Spinal cord (tissue), 10 donors: ENCODE data around the gene AQP12B. TPM values are rescaled to one million over a fixed set of nuclear protein-coding genes. Genes with fewer than 3 reads are reported as not detected.

ENCODE experiments used
- DNase-seq, 6 donors: peaks; one replicate each; pipeline versions ENCODE4 v3.0.0 to v3.0.0-alpha.2; 2013 to 2015; ENCODE audit warnings: low spot score in 6 of 6, low read depth in 4 of 6
- H3K27ac ChIP-seq: one replicate; pipeline ENCODE4 v1.5.1; 2013; ENCODE audit warnings: low read depth, low read length, control low read depth
- H3K27me3 ChIP-seq: one replicate; pipeline ENCODE4 v1.6.1; 2013; ENCODE audit warnings: low read length; ENCODE audit not compliant: control insufficient read depth, insufficient read depth
- H3K36me3 ChIP-seq: one replicate; pipeline ENCODE4 v1.6.1; 2013; ENCODE audit warnings: low read length; ENCODE audit not compliant: control insufficient read depth, insufficient read depth
- H3K4me1 ChIP-seq: one replicate; pipeline ENCODE4 v1.6.1; 2013; ENCODE audit warnings: low read length; ENCODE audit not compliant: control insufficient read depth, insufficient read depth
- H3K4me3 ChIP-seq: one replicate; pipeline ENCODE4 v1.5.1; 2013; ENCODE audit warnings: low read depth, low read length, control low read depth
- H3K9me3 ChIP-seq: one replicate; pipeline ENCODE4 v1.6.1; 2013; ENCODE audit warnings: low read length; ENCODE audit not compliant: control insufficient read depth, insufficient read depth
- WGBS: methylation state at CpG from one replicate; pipeline ENCODE4 v1.1.5; 2013; ENCODE audit warnings: missing lambda C conversion rate; ENCODE audit not compliant: insufficient coverage; 5-methylcytosine and 5-hydroxymethylcytosine counted together
- polyA plus RNA-seq, 2 donors: library from polyadenylated mRNA; unstranded; fragments of 120-200 nt; gene quantifications; one replicate each; pipeline ENCODE4 v1.2.1, GENCODE V29; 2013; ENCODE audit not compliant: insufficient read length in 2 of 2
- total RNA-seq, 2 donors: library from RNA; depleted of rRNA in 1 of 2; stranded (reverse); fragments of 120-200 nt in 1 of 2; fragments of >200 nt in 1 of 2; gene quantifications; one replicate each; pipeline versions ENCODE4 v1.2.3 to v1.2.4, GENCODE V29; 2013 to 2014
- donor health status: healthy.

AQP12B gene
- total and polyA plus RNA-seq, 4 donors, result 0.44 to 0.56 TPM; not detected in 2

DNA sequence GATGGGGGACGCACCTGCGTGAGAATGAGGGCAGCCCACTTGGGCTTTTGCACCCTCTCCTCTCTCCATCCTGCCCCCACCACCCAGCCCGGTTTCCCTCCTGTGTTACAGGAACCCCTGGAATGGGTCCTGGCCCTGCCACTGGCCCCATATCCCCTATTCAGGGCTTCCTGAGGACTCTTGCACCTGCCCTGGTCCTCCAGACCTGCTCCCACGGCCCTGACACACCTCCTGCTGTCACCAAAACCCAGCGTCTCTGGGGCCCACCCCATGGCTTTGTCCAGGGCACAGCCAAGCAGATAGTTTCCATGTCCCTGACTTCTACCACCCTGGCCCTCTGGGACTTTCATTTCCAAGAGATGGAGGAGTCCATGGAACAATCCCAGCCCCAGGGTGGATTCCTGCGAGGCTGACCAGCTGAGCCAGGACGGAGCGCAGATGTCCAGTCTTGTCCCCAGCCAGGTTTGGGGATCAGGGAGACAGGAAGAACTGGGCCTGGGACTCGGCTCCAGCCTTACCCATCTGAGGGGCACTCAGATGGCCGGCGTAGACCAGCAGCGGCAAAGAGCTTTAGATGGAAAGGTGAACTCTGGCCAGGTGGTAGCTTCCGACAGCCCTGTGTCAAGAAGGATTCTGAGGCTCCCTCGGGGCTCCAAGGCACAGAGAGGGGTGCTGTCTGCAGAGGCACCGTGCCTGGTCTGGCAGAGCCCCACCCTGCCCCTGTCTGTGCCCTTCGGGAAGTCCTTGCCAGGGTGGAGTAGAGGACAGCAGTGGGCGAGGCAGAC, 45.4 kb downstream of the AQP12B start:
- DNase-seq, result no peak
- H3K27ac ChIP-seq, result no peak overlapping the region
- no peaks in the 10 kb centered on the region for H3K4me1 ChIP-seq
- no peak overlapping the region for H3K4me3 ChIP-seq
- H3K9me3 ChIP-seq, result no peaks in the 10 kb centered on the region
- WGBS, result 86% methylated on average over 15 of the region's 17 CpGs
- H3K27me3 ChIP-seq, result peaks cover 2% of the 10 kb centered on the region
- no peaks in the 10 kb centered on the region for H3K36me3 ChIP-seq

DNA sequence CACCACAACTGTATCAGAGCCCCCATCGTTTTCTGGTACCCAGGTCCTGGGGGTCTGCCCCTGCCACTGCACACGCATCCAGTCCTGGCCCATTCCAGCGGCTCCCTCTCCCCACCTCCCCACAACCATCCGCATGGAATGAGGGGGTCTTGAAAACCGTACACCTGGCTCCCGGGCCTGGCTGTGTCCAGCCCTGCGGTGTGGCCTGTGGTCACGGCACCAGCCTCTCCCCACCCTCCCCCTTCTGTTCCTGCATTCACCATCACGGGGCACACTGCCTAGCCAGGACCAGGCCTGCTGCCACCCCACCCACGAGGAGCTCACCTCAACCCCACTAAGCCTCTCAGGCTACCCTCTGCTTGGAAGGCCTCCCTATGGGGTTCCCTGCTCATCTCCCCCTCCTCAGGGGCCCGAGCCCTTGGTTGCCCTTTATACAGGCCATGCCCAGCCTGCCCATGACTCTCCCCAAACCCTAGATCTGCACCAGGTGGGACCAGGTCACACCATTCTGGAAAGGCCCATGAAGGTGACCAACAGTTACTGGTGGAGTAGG, 46.0 kb downstream of the AQP12B start:
- H3K9me3 ChIP-seq, result no peaks in the 10 kb centered on the region
- DNase-seq, result no peak
- H3K4me1 ChIP-seq, result no peaks in the 10 kb centered on the region
- H3K4me3 ChIP-seq, result no peak overlapping the region
- H3K27ac ChIP-seq, result no peak overlapping the region
- H3K27me3 ChIP-seq, result peaks cover 2% of the 10 kb centered on the region
- 82% methylated on average over 11 of the region's 11 CpGs for WGBS
- H3K36me3 ChIP-seq, result no peaks in the 10 kb centered on the region

DNA sequence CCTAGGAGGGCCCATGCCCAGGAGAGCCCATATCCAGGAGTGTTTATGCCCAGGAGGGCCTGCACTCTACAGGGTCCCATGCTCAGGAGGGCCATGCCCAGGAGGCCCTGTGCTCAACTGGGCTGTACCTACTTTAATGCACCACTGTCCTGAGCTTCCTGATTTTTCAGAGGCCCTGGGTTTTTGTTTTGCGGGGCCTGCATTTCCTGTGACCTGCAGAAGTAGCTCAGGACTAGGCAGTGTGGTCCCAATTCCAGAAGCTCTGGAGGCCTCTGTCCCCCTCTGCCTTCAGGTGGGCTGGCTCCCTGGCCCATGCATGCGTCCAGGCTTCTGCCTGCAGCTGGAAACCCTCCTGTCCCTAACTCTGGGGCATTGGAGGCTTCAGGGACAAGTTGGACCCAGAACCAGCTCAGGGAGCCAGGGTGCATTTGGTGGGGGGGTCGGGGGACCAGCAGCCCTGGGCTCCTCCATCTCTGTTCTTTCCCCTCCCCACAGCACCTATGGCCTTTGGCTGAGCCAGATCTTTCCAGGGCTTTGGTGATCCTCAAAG, 46.6 kb downstream of the AQP12B start:
- Histone ChIP-seq H3K27ac (no peak overlapping the region), H3K36me3 (peaks cover under 1% of the 10 kb centered on the region), H3K9me3 (no peaks in the 10 kb centered on the region), H3K27me3 (peaks cover 2% of the 10 kb centered on the region), H3K4me1 (no peaks in the 10 kb centered on the region), H3K4me3 (no peak overlapping the region)
- no peak for DNase-seq
- 82% methylated on average over 2 of the region's 3 CpGs for WGBS

DNA sequence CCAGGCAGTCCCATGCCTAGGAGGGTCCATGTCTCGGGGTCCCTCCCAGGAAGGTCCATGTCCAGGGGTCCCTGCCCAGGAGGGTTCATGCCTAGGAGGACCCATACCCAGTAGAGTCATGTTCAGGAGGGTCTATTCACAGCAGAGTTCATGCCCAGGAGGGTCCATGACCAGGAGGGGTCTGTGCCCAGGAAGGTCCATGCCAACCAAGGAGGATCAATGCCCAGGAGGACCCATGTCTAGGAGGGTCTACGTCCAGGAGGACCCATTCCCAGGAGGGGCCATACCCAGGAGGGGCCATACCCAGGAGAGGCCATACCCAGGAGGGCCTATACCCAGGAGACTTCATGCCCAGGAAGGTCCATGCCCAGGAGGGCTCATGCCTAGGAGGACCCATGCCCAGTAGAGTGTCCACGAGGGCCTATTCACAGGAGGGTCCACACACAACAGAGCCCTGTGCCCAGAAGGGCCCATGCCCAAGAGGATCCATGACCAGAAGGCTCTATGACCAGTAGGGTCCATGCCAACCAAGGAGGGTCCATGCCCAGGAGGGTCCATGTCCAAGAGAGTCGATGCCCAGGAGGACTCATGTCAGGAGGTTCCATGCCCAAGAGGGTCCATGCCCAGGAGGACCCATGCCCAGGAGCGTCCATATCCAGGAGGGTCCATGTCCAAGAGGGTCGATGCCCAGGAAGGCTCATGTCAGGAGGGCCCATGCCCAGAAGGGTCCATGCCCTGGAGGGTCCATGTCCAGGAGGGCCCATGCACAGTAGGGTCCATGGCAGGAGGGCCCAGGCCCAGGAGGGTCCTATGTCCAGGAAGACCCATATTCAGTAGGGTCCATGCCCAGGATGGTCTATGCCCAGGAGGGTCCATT, 47.3 kb downstream of the AQP12B start:
- Histone ChIP-seq H3K4me3 (no peak overlapping the region), H3K9me3 (no peaks in the 10 kb centered on the region), H3K27ac (no peak overlapping the region), H3K27me3 (no peaks in the 10 kb centered on the region), H3K4me1 (no peaks in the 10 kb centered on the region), H3K36me3 (peaks cover 7% of the 10 kb centered on the region)
- WGBS, result 70% methylated on average over 6 of the region's 6 CpGs
- no peak for DNase-seq

DNA sequence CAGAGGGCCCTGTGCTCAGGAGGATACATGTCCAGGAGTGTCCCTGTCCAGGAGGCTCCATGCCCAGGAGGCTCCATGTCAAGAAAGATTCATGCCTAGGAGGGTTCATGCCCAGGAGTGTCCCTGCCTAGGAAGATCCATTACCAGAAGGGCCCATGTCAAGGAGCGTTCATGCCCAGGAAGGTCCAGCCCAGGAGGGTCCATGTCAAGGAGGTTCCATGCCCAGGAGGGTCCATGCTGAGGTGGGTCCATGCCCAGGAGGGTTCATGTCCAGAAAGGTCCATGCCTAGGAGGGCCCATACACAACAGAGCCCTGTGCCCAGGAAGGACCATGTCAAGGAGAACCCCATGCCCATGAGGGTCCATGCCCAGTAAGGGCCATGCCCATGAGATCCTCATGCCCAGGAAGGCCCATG, 50.4 kb downstream of the AQP12B start:
- DNase-seq, result no peak
- Histone ChIP-seq H3K4me3 (no peak overlapping the region), H3K27ac (no peak overlapping the region), H3K27me3 (no peaks in the 10 kb centered on the region), H3K4me1 (no peaks in the 10 kb centered on the region), H3K9me3 (no peaks in the 10 kb centered on the region), H3K36me3 (peaks cover 12% of the 10 kb centered on the region)
- 90% methylated on average over 1 of the region's 1 CpG for WGBS

DNA sequence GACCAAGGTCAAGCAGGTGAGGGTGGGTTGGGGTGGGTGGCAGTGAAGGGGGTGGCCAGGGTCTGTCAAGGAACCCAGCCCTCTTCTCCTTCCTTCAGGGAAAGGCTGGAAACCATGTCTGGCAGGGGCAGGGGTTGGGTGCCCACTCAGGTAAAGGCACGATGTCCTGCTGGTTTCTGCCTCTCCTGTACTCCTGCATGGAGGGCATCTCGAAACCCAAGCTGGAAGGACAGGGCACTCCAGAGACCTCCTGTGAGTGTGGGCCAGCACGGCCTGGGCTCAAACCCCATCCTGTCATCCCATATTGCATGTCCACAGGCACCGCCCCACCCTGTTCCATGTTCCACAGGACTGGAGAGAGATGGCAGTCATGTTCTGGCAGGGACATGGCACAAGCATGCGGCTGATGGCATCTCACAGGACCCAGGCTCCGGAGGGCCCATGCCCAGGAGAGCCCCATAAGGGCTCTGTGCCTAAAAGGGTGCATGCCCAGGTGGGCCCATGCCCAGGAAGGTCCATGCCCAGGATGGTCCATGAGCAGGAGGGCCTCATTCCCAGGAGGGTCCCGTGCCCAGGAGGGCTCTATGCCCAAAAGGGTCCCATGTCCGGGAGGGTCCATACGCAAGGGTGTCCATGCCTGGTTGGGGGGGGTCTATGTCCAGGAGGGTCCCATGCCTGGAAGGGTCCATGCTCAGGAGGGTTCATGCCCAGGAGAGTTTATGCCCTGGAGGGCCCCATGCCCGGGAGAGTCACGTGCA, 51.0 kb downstream of the AQP12B start:
- 82% methylated on average over 11 of the region's 11 CpGs for WGBS
- Histone ChIP-seq H3K36me3 (peaks cover 12% of the 10 kb centered on the region), H3K9me3 (no peaks in the 10 kb centered on the region), H3K4me1 (no peaks in the 10 kb centered on the region), H3K27ac (no peak overlapping the region), H3K27me3 (no peaks in the 10 kb centered on the region), H3K4me3 (no peak overlapping the region)
- DNase-seq, result no peak

DNA sequence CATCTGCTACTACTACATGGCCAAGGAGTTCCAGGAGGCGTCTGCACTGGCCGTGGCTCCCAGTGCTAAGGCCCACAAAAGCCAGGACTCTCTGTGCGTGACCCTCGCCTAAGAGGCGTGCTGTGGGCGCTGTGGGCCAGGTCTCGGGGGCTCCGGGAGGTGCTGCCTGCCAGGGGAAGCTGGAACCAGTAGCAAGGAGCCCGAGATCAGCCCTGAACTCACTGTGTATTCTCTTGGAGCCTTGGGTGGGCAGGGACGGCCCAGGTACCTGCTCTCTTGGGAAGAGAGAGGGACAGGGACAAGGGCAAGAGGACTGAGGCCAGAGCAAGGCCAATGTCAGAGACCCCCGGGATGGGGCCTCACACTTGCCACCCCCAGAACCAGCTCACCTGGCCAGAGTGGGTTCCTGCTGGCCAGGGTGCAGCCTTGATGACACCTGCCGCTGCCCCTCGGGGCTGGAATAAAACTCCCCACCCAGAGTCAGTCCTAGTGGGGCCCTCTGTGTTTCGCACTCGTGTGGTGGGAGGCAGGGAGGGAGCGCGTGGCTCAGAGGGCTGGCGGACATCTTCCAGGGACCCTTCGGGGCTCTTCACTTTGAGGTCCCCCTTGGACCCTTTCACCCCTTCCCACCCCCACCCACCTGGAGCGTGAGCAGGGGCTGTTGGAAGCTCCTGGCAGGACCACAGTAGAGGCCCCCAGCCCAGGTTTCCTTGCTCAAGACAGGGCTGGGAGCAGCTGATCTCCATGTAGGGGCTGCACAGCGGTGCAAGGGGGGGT, 51.7 kb downstream of the AQP12B start:
- H3K4me3 ChIP-seq, result no peak overlapping the region
- 88% methylated on average over 15 of the region's 21 CpGs for WGBS
- H3K4me1 ChIP-seq, result no peaks in the 10 kb centered on the region
- no peak overlapping the region for H3K27ac ChIP-seq
- H3K9me3 ChIP-seq, result no peaks in the 10 kb centered on the region
- no peak for DNase-seq
- no peaks in the 10 kb centered on the region for H3K27me3 ChIP-seq
- peaks cover 12% of the 10 kb centered on the region for H3K36me3 ChIP-seq

DNA sequence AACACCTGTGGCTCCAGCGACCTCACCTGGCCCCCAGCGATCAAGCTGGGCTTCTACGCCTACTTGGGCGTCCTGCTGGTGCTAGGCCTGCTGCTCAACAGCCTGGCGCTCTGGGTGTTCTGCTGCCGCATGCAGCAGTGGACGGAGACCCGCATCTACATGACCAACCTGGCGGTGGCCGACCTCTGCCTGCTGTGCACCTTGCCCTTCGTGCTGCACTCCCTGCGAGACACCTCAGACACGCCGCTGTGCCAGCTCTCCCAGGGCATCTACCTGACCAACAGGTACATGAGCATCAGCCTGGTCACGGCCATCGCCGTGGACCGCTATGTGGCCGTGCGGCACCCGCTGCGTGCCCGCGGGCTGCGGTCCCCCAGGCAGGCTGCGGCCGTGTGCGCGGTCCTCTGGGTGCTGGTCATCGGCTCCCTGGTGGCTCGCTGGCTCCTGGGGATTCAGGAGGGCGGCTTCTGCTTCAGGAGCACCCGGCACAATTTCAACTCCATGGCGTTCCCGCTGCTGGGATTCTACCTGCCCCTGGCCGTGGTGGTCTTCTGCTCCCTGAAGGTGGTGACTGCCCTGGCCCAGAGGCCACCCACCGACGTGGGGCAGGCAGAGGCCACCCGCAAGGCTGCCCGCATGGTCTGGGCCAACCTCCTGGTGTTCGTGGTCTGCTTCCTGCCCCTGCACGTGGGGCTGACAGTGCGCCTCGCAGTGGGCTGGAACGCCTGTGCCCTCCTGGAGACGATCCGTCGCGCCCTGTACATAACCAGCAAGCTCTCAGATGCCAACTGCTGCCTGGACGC, 52.5 kb downstream of the AQP12B start:
- H3K27ac ChIP-seq, result no peak overlapping the region
- no peaks in the 10 kb centered on the region for H3K9me3 ChIP-seq
- no peak overlapping the region for H3K4me3 ChIP-seq
- H3K27me3 ChIP-seq, result no peaks in the 10 kb centered on the region
- 92% methylated on average over 50 of the region's 50 CpGs for WGBS
- H3K4me1 ChIP-seq, result no peaks in the 10 kb centered on the region
- DNase-seq, result no peak
- H3K36me3 ChIP-seq, result peaks cover 12% of the 10 kb centered on the region
